Stimulated activated CD8-positive, alpha-beta memory T cell treated with anti-CD3 and anti-CD28 coated beads, Interleukin-15, amount 100 ng/mL, for 4 hours (primary cell): Measurements from ENCODE around the gene STAT5A.
"Not testable (repeated sequence)": the region's sequence is repeated elsewhere in the genome, so short reads cannot be mapped to it uniquely, and the experiment has no call there.

Source experiments
- DNase-seq, 2 donors: peaks; one replicate each; pipeline ENCODE4 v3.0.0-alpha.2; 2020; ENCODE audit warnings: low read depth in 2 of 2

Gene STAT5A

DNA sequence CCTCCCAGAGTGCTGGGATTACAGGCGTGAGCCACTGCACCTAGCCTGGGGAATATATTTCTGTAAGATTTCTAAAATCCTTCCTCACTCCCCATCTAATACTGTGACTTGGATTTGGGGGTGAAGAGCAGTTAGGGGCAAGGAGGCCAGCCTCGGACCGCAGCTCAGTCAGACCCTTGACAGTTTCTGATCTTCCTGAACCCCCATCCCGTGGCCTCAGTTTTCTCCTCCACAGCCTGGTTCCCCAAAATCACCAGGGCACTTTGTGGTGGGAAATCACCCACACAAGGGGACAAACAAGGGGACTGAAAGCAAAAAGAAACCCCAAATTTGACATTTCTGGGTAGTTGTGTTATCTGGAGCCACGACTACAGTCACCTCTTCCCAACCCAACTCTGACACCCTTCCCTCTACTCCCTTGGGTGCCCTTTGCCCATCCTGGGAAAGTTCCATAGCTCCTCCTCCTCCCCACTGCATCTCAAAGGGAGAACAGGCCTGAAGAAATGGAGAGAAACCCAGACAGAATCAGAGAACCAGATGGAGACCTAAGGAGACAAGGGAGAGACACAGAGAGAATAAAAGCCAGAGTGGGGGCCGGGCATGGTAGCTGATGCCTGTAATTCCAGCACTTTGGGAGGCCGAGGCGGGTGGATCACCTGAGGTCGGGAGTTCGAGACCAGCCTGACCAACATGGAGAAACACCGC is 2.8 kb upstream of the STAT5A start:
- DNase-seq, result no peak

DNA sequence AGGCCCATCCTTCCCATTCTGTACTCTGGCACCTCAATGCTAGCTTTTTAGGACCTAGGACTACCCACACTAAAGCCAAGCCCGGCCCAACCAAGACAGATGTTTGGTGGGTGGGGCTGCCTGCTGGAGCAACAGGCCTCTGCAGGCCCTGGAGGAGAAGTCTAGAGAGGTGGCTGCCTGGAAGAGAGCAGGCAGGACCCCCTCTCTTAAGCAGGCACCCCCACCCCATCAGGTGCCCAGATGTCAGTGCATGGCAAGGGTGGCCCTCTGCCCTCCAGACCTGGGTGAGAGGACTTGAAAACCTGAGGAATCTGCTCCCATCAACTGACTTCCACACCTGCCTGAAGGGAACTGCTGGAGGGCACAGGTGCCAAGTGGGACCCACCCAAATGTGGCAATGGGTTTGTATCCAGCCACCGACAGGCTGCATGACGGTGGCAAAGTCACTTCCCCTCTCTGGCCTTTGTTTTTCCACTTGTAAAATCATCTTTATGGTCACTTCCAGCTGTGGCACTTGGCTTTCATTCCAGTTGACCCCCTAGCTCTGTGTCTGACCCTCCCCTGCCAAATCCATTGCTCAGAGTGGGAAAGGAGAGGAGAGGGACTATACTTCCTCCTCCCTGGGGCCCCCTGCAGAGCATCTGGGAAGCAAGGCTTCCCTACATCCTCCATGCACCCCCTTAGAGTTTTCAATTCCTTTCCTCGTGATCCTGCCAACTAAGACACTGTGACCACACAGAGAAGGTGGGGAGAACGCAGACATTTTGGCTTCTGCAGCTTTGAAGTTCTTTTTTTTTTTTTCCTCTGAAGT is 1.7 kb upstream of the STAT5A start:
- no peak for DNase-seq

- peak in 1 of 2 donors; percentile 35 for DNase-seq
Observed at GRCh38 chr17:42287305-42287976, 857 bp upstream of the STAT5A start.

DNA sequence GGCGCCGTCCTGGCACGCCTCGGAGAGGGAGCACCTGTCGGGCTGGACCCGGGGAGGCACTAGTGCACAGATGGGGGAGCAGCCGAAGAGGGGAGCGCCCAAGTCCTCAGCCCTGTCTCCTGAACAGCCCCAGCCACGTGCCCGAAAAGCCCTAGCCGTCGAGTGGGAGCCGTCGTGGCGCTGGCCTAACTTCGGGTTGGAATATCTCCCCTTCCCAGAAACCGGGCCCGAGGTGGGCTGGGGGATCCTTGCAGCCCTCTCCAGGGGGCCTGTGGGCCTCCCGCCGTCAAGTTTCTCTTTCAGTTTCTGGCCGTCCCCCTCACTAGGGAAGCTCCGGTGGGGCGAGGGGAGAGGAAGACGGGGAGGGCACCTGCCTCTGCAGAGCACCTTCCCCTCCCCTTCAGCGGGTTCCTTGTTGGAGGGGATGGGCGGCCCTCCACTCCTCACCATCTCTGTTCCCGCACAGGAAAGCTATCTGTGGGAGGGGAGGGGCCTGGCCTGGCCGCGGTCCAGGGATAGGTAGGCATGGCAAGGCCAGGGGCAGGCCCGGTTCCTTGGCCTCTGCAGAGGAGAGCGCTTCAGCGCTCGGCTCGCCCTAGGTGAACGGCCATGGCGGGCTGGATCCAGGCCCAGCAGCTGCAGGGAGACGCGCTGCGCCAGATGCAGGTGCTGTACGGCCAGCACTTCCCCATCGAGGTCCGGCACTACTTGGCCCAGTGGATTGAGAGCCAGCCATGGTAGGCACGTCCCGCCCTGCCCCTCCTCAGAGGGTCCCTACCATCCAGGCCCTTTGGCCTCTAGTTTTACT is 709 bp downstream of the STAT5A start:
- peak; percentile 44 to 63 for DNase-seq

DNA sequence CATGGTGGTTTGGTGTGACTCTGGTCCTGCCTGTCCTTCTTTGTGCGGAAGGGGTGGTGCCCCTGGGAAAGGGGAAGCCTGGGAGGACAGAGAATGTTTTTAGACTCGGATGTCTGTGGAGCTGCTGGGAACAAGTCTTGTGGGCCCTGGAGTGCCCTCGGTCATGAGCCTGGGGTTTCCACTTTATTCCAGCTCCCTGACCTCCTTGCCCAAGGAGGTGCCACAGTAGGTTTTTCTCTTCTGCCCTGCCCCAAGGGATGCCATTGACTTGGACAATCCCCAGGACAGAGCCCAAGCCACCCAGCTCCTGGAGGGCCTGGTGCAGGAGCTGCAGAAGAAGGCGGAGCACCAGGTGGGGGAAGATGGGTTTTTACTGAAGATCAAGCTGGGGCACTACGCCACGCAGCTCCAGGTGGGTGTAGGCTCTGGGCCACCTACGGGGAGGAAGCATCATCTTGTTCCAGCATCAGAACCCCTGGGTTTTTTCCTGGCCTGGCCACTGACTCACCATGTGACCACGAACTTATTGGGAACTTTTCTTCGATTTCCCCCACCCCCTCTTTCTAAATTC is 1.4 kb downstream of the STAT5A start:
- DNase-seq, result peak; percentile 61 to 82

GRCh38 chr17:42290577-42290976 is 2.3 kb downstream of the STAT5A start:
- no peak for DNase-seq

GRCh38 chr17:42291129-42291528 is 2.8 kb downstream of the STAT5A start:
- no peak for DNase-seq

DNA sequence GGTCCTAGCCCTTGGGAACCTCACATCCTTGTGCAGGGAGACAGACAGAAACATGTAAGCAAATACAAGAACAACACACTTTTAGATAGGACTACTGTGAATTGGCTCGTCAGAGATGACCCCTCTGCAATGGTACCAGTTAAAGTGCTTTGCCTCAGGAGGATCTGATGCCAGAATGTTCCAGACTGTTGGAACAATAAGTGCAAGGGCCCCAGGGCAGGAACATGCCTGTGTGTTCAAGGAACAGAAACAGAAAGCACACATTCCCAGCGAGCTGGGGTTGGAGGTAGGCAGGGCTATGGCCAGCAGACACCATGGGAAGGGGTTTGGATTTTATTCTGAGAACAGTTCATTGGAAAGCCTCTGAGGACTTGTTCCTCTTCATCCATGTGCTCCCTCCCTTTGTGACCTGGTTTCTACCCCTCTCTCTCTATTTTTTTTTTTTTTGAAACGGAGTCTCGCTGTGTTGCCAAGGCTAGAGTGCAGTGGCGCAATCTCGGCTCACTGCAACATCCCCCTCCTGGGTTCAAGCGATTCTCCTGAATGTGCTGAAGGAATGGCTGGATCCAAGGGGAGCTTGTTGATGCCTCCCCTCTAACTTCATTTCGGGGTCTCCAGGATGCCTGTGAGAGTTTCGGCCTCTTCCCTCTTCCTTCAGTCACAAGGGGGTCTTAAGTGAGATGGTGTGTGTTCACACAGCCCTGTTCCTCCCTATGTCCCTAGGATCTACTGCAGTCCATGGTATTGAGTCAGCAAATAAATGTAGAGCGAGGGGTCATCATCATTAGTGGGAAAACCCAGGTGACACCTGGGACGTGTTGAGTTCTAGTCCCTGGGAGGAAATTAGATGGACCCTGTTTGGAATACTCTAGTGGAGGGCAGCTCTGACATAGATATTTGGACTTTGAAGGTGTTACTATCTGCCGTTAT is 6.4 kb downstream of the STAT5A start:
- DNase-seq, result no peak

DNA sequence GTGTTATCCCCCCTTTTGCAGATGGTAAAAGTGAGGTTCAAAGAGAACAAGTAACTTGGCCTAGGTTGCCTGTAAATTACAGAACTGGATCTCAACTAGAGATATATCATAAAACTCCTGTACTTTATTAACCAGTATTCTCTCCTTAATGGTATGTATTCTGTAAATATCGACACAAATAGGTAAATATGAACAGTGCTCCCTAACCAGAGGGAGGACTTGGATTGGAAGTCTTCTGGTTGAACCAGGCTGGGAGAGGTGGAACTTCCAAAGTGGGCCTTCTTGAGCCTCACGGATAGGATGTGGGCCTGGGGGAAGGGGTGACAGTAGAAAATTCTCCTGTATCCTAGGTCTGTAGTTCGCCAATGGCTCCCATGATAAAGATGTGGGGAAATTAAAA is 7.7 kb downstream of the STAT5A start:
- DNase-seq, result no peak

DNA sequence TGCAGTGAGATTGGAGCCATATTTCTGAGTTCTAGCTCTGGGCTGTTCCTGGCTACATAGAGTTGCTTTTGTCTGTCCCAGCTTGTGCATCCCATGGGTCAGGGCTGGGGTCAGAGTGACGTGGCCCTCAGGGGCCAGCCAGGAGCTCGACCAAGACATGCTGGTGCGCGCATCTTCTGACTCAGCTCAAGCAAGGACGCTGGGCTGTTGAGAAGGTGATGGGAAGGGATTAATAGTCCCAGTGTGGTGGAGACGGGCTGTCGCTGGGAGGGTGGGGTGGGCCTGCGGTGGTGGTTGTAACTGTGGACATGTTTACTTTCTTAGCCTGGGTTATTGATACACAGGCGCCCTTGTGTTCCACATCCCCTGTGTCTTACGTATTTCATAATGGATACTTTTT is 9.5 kb downstream of the STAT5A start:
- DNase-seq, result not testable (repeated sequence)

DNA sequence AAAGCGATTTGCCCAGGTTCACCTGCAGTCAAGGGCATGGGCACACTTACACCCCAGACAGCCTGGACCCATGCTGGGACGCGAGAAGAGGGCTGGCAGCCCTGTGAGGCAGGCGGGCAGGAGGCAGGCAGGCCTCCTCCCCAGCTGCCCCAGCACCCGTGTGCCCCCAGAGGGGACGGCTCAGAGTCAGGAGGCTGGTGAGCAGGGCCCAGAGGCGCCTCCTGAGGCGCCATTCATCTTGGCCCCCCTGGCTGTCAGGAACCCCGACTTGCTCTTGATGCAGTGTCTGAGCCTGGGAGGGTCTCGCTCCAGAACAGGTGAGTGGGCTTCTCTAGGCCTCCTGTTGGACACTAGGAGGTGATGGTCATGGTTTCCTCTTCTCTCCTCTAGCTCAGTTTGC is 11.1 kb downstream of the STAT5A start:
- DNase-seq, result not testable (repeated sequence)

DNA sequence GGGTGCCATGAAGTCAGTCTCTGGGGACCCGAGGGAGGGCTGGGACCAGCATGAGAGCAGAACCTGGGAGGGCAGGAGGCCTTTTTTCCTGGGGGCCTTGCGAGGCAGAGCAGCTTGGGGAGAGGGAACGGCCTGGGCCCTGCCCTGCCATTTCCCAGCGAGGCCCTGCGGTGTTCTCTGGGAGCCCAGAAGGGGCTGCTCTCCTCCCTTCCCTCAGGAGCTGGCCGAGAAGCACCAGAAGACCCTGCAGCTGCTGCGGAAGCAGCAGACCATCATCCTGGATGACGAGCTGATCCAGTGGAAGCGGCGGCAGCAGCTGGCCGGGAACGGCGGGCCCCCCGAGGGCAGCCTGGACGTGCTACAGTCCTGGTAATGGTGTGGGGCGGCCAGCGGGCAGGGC is 11.6 kb downstream of the STAT5A start:
- DNase-seq, result not testable (repeated sequence)

DNA sequence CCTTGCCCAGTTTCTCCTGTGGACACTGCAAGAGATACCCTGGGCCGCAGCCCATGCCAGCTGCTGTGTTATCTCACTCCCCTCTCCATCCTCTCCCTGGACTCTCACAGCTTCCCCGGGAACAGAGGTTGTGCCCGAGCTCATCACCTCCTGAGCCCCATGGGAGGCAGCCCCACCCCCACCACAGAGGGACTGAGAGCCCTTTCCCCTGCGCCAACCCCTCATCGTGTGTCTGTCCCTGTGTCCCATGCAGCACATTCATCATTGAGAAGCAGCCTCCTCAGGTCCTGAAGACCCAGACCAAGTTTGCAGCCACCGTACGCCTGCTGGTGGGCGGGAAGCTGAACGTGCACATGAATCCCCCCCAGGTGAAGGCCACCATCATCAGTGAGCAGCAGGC is 12.7 kb downstream of the STAT5A start:
- DNase-seq, result no peak

- no peak for DNase-seq
Observed at GRCh38 chr17:42303694-42304093, 15.4 kb downstream of the STAT5A start.

GRCh38 chr17:42304187-42305030 is 16.1 kb downstream of the STAT5A start:
- no peak for DNase-seq

- not testable (repeated sequence) for DNase-seq
Observed at GRCh38 chr17:42305031-42305330, 16.7 kb downstream of the STAT5A start.

- no peak for DNase-seq
Observed at GRCh38 chr17:42305543-42306384, 17.5 kb downstream of the STAT5A start.

- DNase-seq, result no peak
Observed at GRCh38 chr17:42306385-42306667, 18.0 kb downstream of the STAT5A start.

DNA sequence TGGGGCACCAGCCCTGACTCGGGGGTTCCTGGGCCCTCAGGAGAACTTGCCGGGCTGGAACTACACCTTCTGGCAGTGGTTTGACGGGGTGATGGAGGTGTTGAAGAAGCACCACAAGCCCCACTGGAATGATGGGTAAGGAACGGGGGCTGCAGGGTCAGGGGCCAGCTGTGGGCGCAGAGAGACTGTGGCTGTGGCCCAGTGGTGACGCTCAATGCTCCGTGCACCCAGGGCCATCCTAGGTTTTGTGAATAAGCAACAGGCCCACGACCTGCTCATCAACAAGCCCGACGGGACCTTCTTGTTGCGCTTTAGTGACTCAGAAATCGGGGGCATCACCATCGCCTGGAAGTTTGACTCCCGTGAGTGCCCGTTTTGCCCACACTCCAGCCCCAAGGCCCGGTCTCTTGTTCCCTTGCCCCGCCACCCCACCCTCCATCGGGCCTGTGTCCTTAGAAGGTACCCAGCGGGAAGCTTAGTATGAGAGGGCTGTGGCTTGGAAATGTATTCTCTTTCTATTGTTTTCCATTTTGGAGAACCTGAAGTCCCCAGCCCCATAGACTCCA is 19.1 kb downstream of the STAT5A start:
- DNase-seq, result no peak
